Measurements from ENCODE around the gene HOATZ.

DNA sequence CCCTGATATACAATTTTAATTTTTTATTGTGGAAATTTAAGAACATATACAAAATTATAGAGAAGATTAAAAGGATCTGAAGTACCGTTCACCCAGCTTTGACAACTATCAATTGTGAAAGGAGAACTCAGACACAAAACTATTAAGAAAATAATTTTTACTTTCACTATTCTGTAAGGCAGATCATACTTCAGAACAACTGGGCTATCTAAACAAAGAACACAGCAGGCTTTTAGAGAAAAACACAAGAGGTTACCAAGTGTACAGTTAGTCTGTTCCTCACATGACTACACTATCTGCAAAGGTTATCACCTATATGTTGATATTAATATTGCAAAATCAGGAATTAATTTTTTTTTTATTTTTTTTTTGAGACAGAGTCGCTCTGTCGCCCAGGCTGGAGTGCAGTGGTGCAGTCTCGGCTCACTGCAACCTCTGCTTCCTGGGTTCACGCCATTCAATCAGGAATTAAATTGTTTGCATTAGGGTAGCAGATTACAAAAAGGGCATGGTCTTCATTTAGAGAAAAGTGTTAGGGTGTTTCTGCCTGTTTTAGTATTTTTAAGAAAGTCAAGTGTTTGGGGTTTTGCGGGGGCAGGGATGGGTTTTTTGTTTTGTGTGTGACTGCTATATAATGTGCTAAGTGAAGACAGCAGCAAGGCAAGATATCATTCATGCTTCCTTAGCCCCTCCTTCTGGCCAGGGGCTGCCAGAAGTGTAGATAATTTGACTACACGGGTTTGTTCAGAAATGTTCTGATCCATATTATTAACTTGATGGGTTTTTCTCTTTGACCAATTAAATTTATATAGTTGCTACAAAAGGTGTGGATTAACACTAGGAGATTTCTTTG lies 60.0 kb downstream of the HOATZ start:
- TF ChIP-seq POLR2A (IDR thresholded peaks at IDR 0.05) (no peak), CTCF (IDR thresholded peaks at IDR 0.05 in 8 of 11, conservative IDR thresholded peaks at IDR 0.05 in 3 of 11) (no peak), POLR2AphosphoS5 (IDR thresholded peaks at IDR 0.05) (no peak)

Measured in spleen (tissue), 7 donors.